ENCODE results near the gene MED9. TPM values are rescaled to one million over a fixed set of nuclear protein-coding genes. Genes with fewer than 3 reads are reported as not detected.
A peak's percentile ranks its signal among the peaks of the same experiment; 100 is the strongest.

Gene MED9
- total and polyA plus RNA-seq, 2 donors, result 14.3 TPM

- WGBS, result 95% methylated on average over 22 of the region's 22 CpGs
- Histone ChIP-seq H3K4me3 (ENCODE audit: low read length in 2 of 2) (no peak overlapping the region), H3K36me3 (ENCODE audit: control insufficient read depth in 2 of 2, insufficient read depth in 2 of 2, low read length in 1 of 2) (no peaks in the 10 kb centered on the region), H3K27ac (ENCODE audit: low read depth in 1 of 2, low read length in 1 of 2) (no peak overlapping the region), H3K4me1 (ENCODE audit: control insufficient read depth in 2 of 2, insufficient read depth in 2 of 2, low read length in 2 of 2) (peaks cover 0 to 28% of the 10 kb centered on the region in 2 donors), H3K27me3 (ENCODE audit: control insufficient read depth in 2 of 2, insufficient read depth in 1 of 2, low read length in 1 of 2) (no peaks in the 10 kb centered on the region), H3K9me3 (ENCODE audit: control insufficient read depth in 2 of 2, insufficient read depth in 1 of 2, low read length in 1 of 2) (peaks cover 0 to 2% of the 10 kb centered on the region in 2 donors)
- DNase-seq (ENCODE audit: low read depth in 6 of 9, low spot score in 9 of 9), result no peak
These were observed 43.9 kb downstream of the MED9 start for GRCh38 chr17:17520599-17521232.

- WGBS, result 55% methylated on average over 14 of the region's 14 CpGs
- H3K9me3 ChIP-seq (ENCODE audit: control insufficient read depth in 2 of 2, insufficient read depth in 1 of 2, low read length in 1 of 2), result no peaks in the 10 kb centered on the region
- no peak overlapping the region for H3K4me3 ChIP-seq (ENCODE audit: low read length in 2 of 2)
- no peaks in the 10 kb centered on the region for H3K36me3 ChIP-seq (ENCODE audit: control insufficient read depth in 2 of 2, insufficient read depth in 2 of 2, low read length in 1 of 2)
- peak overlapping the region in 1 of 2 donors; percentile 24 for H3K27ac ChIP-seq (ENCODE audit: low read depth in 1 of 2, low read length in 1 of 2)
- H3K4me1 ChIP-seq (ENCODE audit: control insufficient read depth in 2 of 2, insufficient read depth in 2 of 2, low read length in 2 of 2), result peaks cover 0 to 24% of the 10 kb centered on the region in 2 donors
- H3K27me3 ChIP-seq (ENCODE audit: control insufficient read depth in 2 of 2, insufficient read depth in 1 of 2, low read length in 1 of 2), result no peaks in the 10 kb centered on the region
- peak in 1 of 9 donors; percentile 12 for DNase-seq (ENCODE audit: low read depth in 6 of 9, low spot score in 9 of 9)
These were observed 46.4 kb downstream of the MED9 start for GRCh38 chr17:17523001-17523730.

GRCh38 chr17:17523731-17524490, 47.1 kb downstream of the MED9 start:
- no peak for DNase-seq (ENCODE audit: low read depth in 6 of 9, low spot score in 9 of 9)
- Histone ChIP-seq H3K4me3 (ENCODE audit: low read length in 2 of 2) (no peak overlapping the region), H3K9me3 (ENCODE audit: control insufficient read depth in 2 of 2, insufficient read depth in 1 of 2, low read length in 1 of 2) (no peaks in the 10 kb centered on the region), H3K36me3 (ENCODE audit: control insufficient read depth in 2 of 2, insufficient read depth in 2 of 2, low read length in 1 of 2) (no peaks in the 10 kb centered on the region), H3K4me1 (ENCODE audit: control insufficient read depth in 2 of 2, insufficient read depth in 2 of 2, low read length in 2 of 2) (peaks cover 0 to 24% of the 10 kb centered on the region in 2 donors), H3K27me3 (ENCODE audit: control insufficient read depth in 2 of 2, insufficient read depth in 1 of 2, low read length in 1 of 2) (no peaks in the 10 kb centered on the region), H3K27ac (ENCODE audit: low read depth in 1 of 2, low read length in 1 of 2) (no peak overlapping the region)
- 90% methylated on average over 19 of the region's 19 CpGs for WGBS

GRCh38 chr17:17525311-17525710, 48.5 kb downstream of the MED9 start:
- 81% methylated on average over 15 of the region's 15 CpGs for WGBS
- peaks cover 0 to 24% of the 10 kb centered on the region in 2 donors for H3K4me1 ChIP-seq (ENCODE audit: control insufficient read depth in 2 of 2, insufficient read depth in 2 of 2, low read length in 2 of 2)
- no peaks in the 10 kb centered on the region for H3K9me3 ChIP-seq (ENCODE audit: control insufficient read depth in 2 of 2, insufficient read depth in 1 of 2, low read length in 1 of 2)
- DNase-seq (ENCODE audit: low read depth in 6 of 9, low spot score in 9 of 9), result no peak
- no peak overlapping the region for H3K27ac ChIP-seq (ENCODE audit: low read depth in 1 of 2, low read length in 1 of 2)
- no peak overlapping the region for H3K4me3 ChIP-seq (ENCODE audit: low read length in 2 of 2)
- H3K27me3 ChIP-seq (ENCODE audit: control insufficient read depth in 2 of 2, insufficient read depth in 1 of 2, low read length in 1 of 2), result no peaks in the 10 kb centered on the region
- no peaks in the 10 kb centered on the region for H3K36me3 ChIP-seq (ENCODE audit: control insufficient read depth in 2 of 2, insufficient read depth in 2 of 2, low read length in 1 of 2)

- no peaks in the 10 kb centered on the region for H3K36me3 ChIP-seq (ENCODE audit: control insufficient read depth in 2 of 2, insufficient read depth in 2 of 2, low read length in 1 of 2)
These were observed 49.2 kb downstream of the MED9 start for GRCh38 chr17:17525956-17526355.

GRCh38 chr17:17526369-17526768, 49.6 kb downstream of the MED9 start:
- Histone ChIP-seq H3K9me3 (ENCODE audit: control insufficient read depth in 2 of 2, insufficient read depth in 1 of 2, low read length in 1 of 2) (no peaks in the 10 kb centered on the region), H3K4me3 (ENCODE audit: low read length in 2 of 2) (no peak overlapping the region), H3K4me1 (ENCODE audit: control insufficient read depth in 2 of 2, insufficient read depth in 2 of 2, low read length in 2 of 2) (peaks cover 0 to 24% of the 10 kb centered on the region in 2 donors), H3K27me3 (ENCODE audit: control insufficient read depth in 2 of 2, insufficient read depth in 1 of 2, low read length in 1 of 2) (no peaks in the 10 kb centered on the region), H3K36me3 (ENCODE audit: control insufficient read depth in 2 of 2, insufficient read depth in 2 of 2, low read length in 1 of 2) (no peaks in the 10 kb centered on the region), H3K27ac (ENCODE audit: low read depth in 1 of 2, low read length in 1 of 2) (no peak overlapping the region)
- 93% methylated on average over 14 of the region's 14 CpGs for whole genome bisulfite sequencing
- DNase-seq (ENCODE audit: low read depth in 6 of 9, low spot score in 9 of 9), result no peak

More at GRCh38 chr17:17525956-17526355, 49.2 kb downstream of the MED9 start:
- no peak for DNase-seq (ENCODE audit: low read depth in 6 of 9, low spot score in 9 of 9)
- Histone ChIP-seq H3K27ac (ENCODE audit: low read depth in 1 of 2, low read length in 1 of 2) (no peak overlapping the region), H3K27me3 (ENCODE audit: control insufficient read depth in 2 of 2, insufficient read depth in 1 of 2, low read length in 1 of 2) (no peaks in the 10 kb centered on the region), H3K4me3 (ENCODE audit: low read length in 2 of 2) (no peak overlapping the region), H3K4me1 (ENCODE audit: control insufficient read depth in 2 of 2, insufficient read depth in 2 of 2, low read length in 2 of 2) (peaks cover 0 to 24% of the 10 kb centered on the region in 2 donors), H3K9me3 (ENCODE audit: control insufficient read depth in 2 of 2, insufficient read depth in 1 of 2, low read length in 1 of 2) (no peaks in the 10 kb centered on the region)
- WGBS, result 93% methylated on average over 6 of the region's 6 CpGs

- H3K4me3 ChIP-seq (ENCODE audit: low read length in 2 of 2), result no peak overlapping the region
- no peak for DNase-seq (ENCODE audit: low read depth in 6 of 9, low spot score in 9 of 9)
- H3K36me3 ChIP-seq (ENCODE audit: control insufficient read depth in 2 of 2, insufficient read depth in 2 of 2, low read length in 1 of 2), result no peaks in the 10 kb centered on the region
- H3K9me3 ChIP-seq (ENCODE audit: control insufficient read depth in 2 of 2, insufficient read depth in 1 of 2, low read length in 1 of 2), result no peaks in the 10 kb centered on the region
- H3K27me3 ChIP-seq (ENCODE audit: control insufficient read depth in 2 of 2, insufficient read depth in 1 of 2, low read length in 1 of 2), result no peaks in the 10 kb centered on the region
- H3K4me1 ChIP-seq (ENCODE audit: control insufficient read depth in 2 of 2, insufficient read depth in 2 of 2, low read length in 2 of 2), result peaks cover 0 to 15% of the 10 kb centered on the region in 2 donors
- 99% methylated on average over 11 of the region's 11 CpGs for WGBS
- no peak overlapping the region for H3K27ac ChIP-seq (ENCODE audit: low read depth in 1 of 2, low read length in 1 of 2)
These were observed 50.7 kb downstream of the MED9 start for GRCh38 chr17:17527534-17527933.

- no peaks in the 10 kb centered on the region for H3K36me3 ChIP-seq (ENCODE audit: control insufficient read depth in 2 of 2, insufficient read depth in 2 of 2, low read length in 1 of 2)
- H3K4me1 ChIP-seq (ENCODE audit: control insufficient read depth in 2 of 2, insufficient read depth in 2 of 2, low read length in 2 of 2), result peaks cover 0 to 10% of the 10 kb centered on the region in 2 donors
- 96% methylated on average over 17 of the region's 17 CpGs for WGBS
- H3K4me3 ChIP-seq (ENCODE audit: low read length in 2 of 2), result no peak overlapping the region
- no peaks in the 10 kb centered on the region for H3K9me3 ChIP-seq (ENCODE audit: control insufficient read depth in 2 of 2, insufficient read depth in 1 of 2, low read length in 1 of 2)
- DNase-seq (ENCODE audit: low read depth in 6 of 9, low spot score in 9 of 9), result no peak
- no peaks in the 10 kb centered on the region for H3K27me3 ChIP-seq (ENCODE audit: control insufficient read depth in 2 of 2, insufficient read depth in 1 of 2, low read length in 1 of 2)
- H3K27ac ChIP-seq (ENCODE audit: low read depth in 1 of 2, low read length in 1 of 2), result no peak overlapping the region
These were observed 51.2 kb downstream of the MED9 start for GRCh38 chr17:17527956-17528500.
